GM21447 (cell line): ENCODE measurements around the gene SPTLC1.
"Not testable (repeated sequence)": the region's sequence is repeated elsewhere in the genome, so short reads cannot be mapped to it uniquely, and the experiment has no call there.

Experiments
- ATAC-seq: cut with Tn5 transposase; IDR thresholded peaks from one replicate; pipeline ENCODE4 v1.9.1; 2021; ENCODE audit not compliant: unreplicated experiment

The SPTLC1 gene, protein sequence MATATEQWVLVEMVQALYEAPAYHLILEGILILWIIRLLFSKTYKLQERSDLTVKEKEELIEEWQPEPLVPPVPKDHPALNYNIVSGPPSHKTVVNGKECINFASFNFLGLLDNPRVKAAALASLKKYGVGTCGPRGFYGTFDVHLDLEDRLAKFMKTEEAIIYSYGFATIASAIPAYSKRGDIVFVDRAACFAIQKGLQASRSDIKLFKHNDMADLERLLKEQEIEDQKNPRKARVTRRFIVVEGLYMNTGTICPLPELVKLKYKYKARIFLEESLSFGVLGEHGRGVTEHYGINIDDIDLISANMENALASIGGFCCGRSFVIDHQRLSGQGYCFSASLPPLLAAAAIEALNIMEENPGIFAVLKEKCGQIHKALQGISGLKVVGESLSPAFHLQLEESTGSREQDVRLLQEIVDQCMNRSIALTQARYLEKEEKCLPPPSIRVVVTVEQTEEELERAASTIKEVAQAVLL

GRCh38 chr9:92115071-92115858, at the start of gene SPTLC1:
TSS of gene SPTLC1 (minus strand) at chr9:92115413. CDS start at chr9:92115370, 43 bp downstream.
- ATAC-seq = peak; percentile 97

DNA sequence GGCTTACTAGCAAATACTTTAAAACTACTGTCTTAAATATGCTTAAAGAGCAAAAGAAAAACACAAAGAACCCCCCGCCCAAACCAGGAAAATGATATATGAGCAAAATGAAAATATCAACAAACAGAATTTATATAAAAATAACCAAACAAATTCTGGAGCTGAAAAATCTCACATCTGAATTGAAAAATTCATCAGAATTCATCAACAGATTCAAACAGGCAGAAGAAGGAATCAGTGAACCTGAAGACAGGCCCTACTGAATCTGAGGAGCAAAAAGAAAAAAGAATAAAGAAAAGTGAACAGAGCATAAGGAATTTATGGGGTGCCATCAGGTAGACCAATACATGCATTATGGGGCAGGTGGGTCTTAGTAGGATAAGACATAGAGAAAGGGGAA, 49.8 kb upstream of the SPTLC1 start:
- ATAC-seq = no peak

DNA sequence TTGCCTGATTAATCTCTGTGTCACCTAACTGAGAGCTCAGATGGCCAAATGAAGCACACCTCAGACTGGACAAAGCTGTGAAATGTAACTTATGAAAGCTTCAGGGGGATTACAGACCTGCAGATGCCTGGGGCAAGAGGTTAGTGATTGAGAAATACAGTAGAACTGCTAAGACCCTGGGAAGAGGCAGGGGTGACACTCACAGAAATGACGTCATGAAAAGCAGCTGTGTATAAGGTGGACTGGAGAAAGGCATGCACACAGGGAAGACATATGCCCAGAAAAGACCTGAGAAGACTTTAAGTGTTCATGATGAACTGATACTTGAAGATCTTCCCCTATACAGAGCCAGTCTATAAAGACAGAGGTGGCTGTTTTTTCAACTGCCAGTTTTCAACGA, 49.3 kb upstream of the SPTLC1 start:
- no peak for ATAC-seq

GRCh38 chr9:92163276-92163675, 48.1 kb upstream of the SPTLC1 start:
- no peak for ATAC-seq

- ATAC-seq = no peak
Observed at GRCh38 chr9:92160786-92161185, 45.6 kb upstream of the SPTLC1 start.

DNA sequence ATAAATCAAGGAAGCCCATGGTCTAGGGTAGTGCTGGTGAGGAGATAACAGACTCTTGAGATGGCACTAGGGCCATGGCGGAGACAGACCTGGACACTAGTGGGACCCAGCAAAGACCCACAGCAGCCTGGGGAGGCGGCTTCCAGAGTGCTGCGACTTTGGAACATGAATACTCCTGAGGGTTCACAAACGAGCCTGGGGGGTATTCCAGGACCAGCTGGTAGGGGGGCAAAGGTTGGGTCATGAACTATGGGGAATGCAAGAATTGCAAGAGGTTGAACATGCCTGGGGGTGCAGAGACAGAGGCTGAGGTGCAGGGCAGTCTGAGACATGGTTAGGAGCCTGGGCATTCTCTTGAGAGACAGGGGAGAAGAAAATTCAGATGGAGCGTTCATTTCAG, 43.8 kb upstream of the SPTLC1 start:
- ATAC-seq = no peak

GRCh38 chr9:92158097-92158601, 42.9 kb upstream of the SPTLC1 start:
- ATAC-seq = no peak

DNA sequence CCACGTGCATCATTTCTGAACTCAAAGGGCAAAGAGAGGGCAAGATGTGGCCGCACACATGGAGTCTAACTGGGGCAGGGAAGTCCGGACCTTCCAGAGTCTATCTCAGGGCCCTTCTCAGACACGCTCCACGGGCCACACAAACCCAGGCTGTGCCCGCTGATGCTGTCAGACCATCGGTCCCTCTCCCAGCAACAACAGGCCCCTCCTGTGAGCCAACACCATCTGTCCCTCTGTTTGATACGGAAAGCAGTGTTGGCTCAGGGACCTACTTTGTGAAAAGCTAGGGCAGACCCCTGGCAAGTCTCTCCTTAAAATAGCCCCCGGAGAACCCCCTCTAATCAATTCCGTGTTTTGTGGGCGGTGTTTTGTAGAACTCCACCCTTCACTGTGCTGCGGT, 40.5 kb upstream of the SPTLC1 start:
- ATAC-seq = not testable (repeated sequence)

- no peak for ATAC-seq
Observed at GRCh38 chr9:92155221-92155620, 40.0 kb upstream of the SPTLC1 start.

DNA sequence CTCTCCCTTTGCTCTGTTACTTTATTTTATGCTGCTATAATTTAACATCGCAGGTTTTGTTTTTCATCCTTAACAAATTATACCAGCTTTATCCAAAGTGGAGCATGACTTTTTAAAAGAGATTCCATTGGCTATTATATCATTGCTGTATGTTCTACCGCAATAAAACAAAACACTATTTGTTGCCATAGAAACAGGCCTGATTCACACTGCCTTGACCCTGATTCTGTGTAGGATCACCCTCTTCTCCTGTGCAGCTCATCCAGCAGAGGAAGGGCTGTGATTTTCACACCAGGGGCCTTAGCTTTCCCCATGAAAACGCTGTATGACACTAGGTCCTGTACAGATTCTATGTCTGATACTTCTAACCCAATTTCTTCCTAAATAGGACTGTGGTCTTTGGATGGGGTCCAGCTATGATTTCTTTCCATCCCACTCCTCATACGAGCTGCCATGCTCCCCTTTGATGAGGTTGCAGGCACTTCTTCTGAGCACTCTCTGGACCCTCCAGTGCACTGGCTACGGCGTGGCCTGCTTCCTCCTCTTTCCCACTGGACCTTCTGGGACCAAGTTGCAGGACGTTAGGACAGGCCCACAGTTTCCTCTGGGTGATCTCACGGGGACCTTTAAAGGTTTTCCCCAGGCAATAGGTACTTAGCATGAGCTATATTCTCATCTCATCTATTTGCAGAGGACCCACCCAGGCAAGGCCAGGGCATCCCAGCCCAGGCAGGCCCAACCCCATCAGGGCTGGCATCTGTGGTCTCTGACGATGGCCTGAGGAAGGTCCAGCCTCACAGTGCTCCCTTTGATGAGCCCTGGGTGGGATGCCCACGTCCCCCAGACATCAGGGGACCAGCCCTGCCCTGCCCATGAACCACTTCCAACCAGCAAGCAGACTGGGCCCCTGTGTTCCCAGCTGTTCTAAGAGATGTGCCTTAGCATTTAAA, 38.5 kb upstream of the SPTLC1 start:
- not testable (repeated sequence) for ATAC-seq

GRCh38 chr9:92151691-92152393, 36.6 kb upstream of the SPTLC1 start:
- ATAC-seq = no peak

DNA sequence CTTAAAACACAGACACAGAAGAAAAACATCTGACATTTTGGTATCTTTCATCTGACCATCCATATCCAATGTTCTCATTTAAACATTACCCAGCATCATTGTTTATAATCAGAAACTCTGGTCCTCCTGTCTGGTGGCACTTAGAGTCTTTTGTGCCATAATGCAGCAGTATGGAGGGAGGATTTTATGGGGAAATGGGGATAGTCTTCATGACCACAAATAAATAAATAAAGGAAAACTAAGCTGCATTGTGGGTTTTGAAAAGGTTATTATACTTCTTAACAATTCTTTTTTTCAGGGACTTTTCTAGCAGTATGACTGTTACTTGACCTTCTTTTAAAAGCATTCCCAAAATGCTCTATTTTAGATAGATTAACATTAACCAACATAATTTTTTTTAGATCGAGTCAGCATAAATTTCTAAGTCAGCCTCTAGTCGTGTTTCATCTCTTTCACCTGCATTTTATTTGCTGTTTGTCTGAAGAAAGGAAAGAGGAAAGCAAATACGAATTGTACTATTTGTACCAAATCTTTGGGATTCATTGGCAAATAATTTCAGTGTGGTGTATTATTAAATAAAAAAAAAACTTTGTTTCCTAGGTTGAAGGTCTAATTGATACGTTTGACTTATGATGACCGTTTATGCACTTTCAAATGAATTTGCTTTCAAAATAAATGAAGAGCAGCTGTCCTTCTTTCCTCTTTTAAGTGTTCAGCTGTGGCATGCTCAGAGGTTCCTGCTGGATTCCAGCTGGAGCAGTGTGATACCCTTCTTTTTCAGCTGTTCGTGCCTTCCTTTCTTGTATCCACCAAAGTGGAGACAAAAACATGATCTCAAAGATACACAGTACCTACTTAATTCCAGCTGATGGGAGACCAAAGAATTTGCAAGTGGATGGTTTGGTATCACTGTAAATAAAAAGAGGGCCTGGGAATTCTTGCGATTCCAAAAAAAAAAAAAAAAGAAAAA, 35.6 kb upstream of the SPTLC1 start:
- ATAC-seq = not testable (repeated sequence)

DNA sequence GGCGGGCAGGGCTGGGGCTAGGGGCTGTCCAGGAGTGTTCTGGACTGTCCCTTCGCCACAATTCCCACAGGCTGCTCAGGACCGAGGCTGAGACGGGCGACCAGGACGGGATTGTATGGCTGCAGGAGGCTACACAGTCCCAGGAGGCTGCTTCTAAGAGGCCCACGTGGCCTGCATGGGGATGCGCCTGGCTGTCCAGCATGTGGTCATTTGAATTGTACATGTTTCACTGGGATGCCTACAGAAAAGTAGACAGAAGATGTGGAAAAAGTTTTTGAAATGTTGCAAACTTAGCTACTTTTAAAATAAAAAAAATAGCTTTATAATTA, 32.6 kb upstream of the SPTLC1 start:
- ATAC-seq = no peak

GRCh38 chr9:92147030-92147851, 32.0 kb upstream of the SPTLC1 start:
- no peak for ATAC-seq

- ATAC-seq = no peak
Observed at GRCh38 chr9:92146610-92147009, 31.4 kb upstream of the SPTLC1 start.

GRCh38 chr9:92145784-92146183, 30.6 kb upstream of the SPTLC1 start:
- not testable (repeated sequence) for ATAC-seq

DNA sequence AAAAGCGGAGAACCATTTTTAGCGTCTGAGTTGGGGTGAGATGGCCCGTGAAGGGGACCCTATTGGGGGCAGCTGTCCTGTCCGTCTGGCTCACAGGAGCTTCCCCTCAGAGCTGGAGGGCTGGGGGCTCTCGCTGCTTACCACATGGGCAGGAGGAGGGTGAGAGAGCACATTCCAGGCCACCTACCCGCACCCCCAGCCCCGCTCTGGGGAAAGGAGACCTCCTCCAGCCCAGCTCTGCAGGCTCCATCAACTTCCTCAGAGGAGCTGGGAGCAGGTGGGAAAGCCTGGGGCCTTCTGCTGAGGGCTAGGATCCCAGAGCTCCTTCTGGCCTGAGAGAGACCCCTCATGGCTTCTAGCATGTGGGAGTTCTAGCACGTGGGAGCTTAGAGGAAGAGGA, 27.1 kb upstream of the SPTLC1 start:
- ATAC-seq = no peak
